ENCODE measurements around the gene PATJ.
"Not testable (repeated sequence)": the region's sequence is repeated elsewhere in the genome, so short reads cannot be mapped to it uniquely, and the experiment has no call there.

- not testable (repeated sequence) for TF ChIP-seq CTCF (conservative IDR thresholded peaks at IDR 0.05; ENCODE audit: low read depth in 2 of 2); EZH2phosphoT487 (IDR thresholded peaks at IDR 0.05; ENCODE audit: unreplicated experiment); EZH2 (IDR thresholded peaks at IDR 0.05; ENCODE audit: low read depth, unreplicated experiment); ZNF331 (CRISPR knock-in tag; IDR thresholded peaks at IDR 0.05; ENCODE audit: low read depth); POLR2AphosphoS5 (IDR thresholded peaks at IDR 0.05; ENCODE audit: low read depth); REST (IDR thresholded peaks at IDR 0.05; ENCODE audit: unreplicated experiment); JUNB (IDR thresholded peaks at IDR 0.05; ENCODE audit: unreplicated experiment); CREB1 (CRISPR knock-in tag; IDR thresholded peaks at IDR 0.05; ENCODE audit: low read depth); ZNF114 (CRISPR knock-in tag; IDR thresholded peaks at IDR 0.05); ETS1 (IDR thresholded peaks at IDR 0.05); ZNF462 (CRISPR knock-in tag; IDR thresholded peaks at IDR 0.05); STAT1 (IDR thresholded peaks at IDR 0.05; ENCODE audit: unreplicated experiment); NANOG (IDR thresholded peaks at IDR 0.05; ENCODE audit: borderline replicate concordance)
Observed at GRCh38 chr1:61711257-61711656, 31.0 kb upstream of the PATJ start.
